ENCODE results near the gene CIB4.

CIB4 gene

GRCh38 chr2:26650713-26651469 lies 9.7 kb upstream of the CIB4 start:
- no peak overlapping the region for H3K4me3 ChIP-seq (ENCODE audit: low read depth, low read length)
- no peak for TF ChIP-seq CTCF (IDR thresholded peaks at IDR 0.05; ENCODE audit: low read depth, low read length, missing control alignments)
- DNase-seq (ENCODE audit: low read depth) = no peak
- in situ Hi-C loops (cut with HindIII; ENCODE audit: low sequenced_read_pairs) = no loop called here

- DNase-seq (ENCODE audit: low read depth) = no peak
- TF ChIP-seq CTCF (IDR thresholded peaks at IDR 0.05; ENCODE audit: low read depth, low read length, missing control alignments) = no peak
- in situ Hi-C loops (cut with HindIII; ENCODE audit: low sequenced_read_pairs) = no loop called here
- no peak overlapping the region for H3K4me3 ChIP-seq (ENCODE audit: low read depth, low read length)
These were observed 9.0 kb upstream of the CIB4 start for GRCh38 chr2:26649992-26650712.

- no peak for DNase-seq (ENCODE audit: low read depth)
- TF ChIP-seq CTCF (IDR thresholded peaks at IDR 0.05; ENCODE audit: low read depth, low read length, missing control alignments) = no peak
- H3K4me3 ChIP-seq (ENCODE audit: low read depth, low read length) = no peak overlapping the region
- in situ Hi-C loops (cut with HindIII; ENCODE audit: low sequenced_read_pairs) = no loop called here
These were observed 8.2 kb upstream of the CIB4 start for GRCh38 chr2:26649322-26649721.

GRCh38 chr2:26648516-26648915 lies 7.3 kb upstream of the CIB4 start:
- DNase-seq (ENCODE audit: low read depth) = no peak
- TF ChIP-seq CTCF (IDR thresholded peaks at IDR 0.05; ENCODE audit: low read depth, low read length, missing control alignments) = no peak
- in situ Hi-C loops (cut with HindIII; ENCODE audit: low sequenced_read_pairs) = no loop called here
- H3K4me3 ChIP-seq (ENCODE audit: low read depth, low read length) = no peak overlapping the region

GRCh38 chr2:26647981-26648380 lies 6.8 kb upstream of the CIB4 start:
- DNase-seq (ENCODE audit: low read depth) = no peak
- no peak for TF ChIP-seq CTCF (IDR thresholded peaks at IDR 0.05; ENCODE audit: low read depth, low read length, missing control alignments)
- no peak overlapping the region for H3K4me3 ChIP-seq (ENCODE audit: low read depth, low read length)
- in situ Hi-C loops (cut with HindIII; ENCODE audit: low sequenced_read_pairs) = no loop called here

- H3K4me3 ChIP-seq (ENCODE audit: low read depth, low read length) = no peak overlapping the region
- no peak for TF ChIP-seq CTCF (IDR thresholded peaks at IDR 0.05; ENCODE audit: low read depth, low read length, missing control alignments)
- in situ Hi-C loops (cut with HindIII; ENCODE audit: low sequenced_read_pairs) = no loop called here
- no peak for DNase-seq (ENCODE audit: low read depth)
These were observed 6.0 kb upstream of the CIB4 start for GRCh38 chr2:26646986-26647672.

All from astrocyte of the cerebellum (primary cell).